ENCODE data around the gene EXOC3L2. TPM values are rescaled to one million over a fixed set of nuclear protein-coding genes. Genes with fewer than 3 reads are reported as not detected.

Gene EXOC3L2
- not detected in 2 replicates for total RNA-seq

GRCh38 chr19:45245334-45245787, at the start of gene EXOC3L2:
EXOC3L2 (minus strand) TSS chr19:45245407; CDS start chr19:45239045, 6,362 bp downstream.
- DNase-seq (ENCODE audit: low read depth), result no peak
- no peaks in the 10 kb centered on the region for H3K27me3 ChIP-seq (ENCODE audit: control insufficient read depth, insufficient read depth, low read length)
- no peaks in the 10 kb centered on the region for H3K36me3 ChIP-seq (ENCODE audit: control insufficient read depth, insufficient read depth, low read length)
- H3K4me3 ChIP-seq (ENCODE audit: low read depth, low read length), result no peak within 1 kb of the TSS
- no peak for FAIRE-seq
- TF ChIP-seq CTCF (IDR thresholded peaks at IDR 0.05; ENCODE audit: insufficient read depth, low read length, severe bottlenecking), result no peak

GRCh38 chr19:45294291-45295029, 49.3 kb upstream of the EXOC3L2 start:
- FAIRE-seq, result no peak
- Histone ChIP-seq H3K27me3 (ENCODE audit: control insufficient read depth, insufficient read depth, low read length) (no peaks in the 10 kb centered on the region), H3K36me3 (ENCODE audit: control insufficient read depth, insufficient read depth, low read length) (peaks cover 14% of the 10 kb centered on the region), H3K4me3 (ENCODE audit: low read depth, low read length) (no peak overlapping the region)
- DNase-seq (ENCODE audit: low read depth), result no peak
- no peak for TF ChIP-seq CTCF (IDR thresholded peaks at IDR 0.05; ENCODE audit: insufficient read depth, low read length, severe bottlenecking)

GRCh38 chr19:45293682-45294081, 48.5 kb upstream of the EXOC3L2 start:
- FAIRE-seq (no peak), DNase-seq (ENCODE audit: low read depth) (peak; percentile 55)
- Histone ChIP-seq H3K36me3 (ENCODE audit: control insufficient read depth, insufficient read depth, low read length) (peaks cover 13% of the 10 kb centered on the region), H3K27me3 (ENCODE audit: control insufficient read depth, insufficient read depth, low read length) (no peaks in the 10 kb centered on the region), H3K4me3 (ENCODE audit: low read depth, low read length) (no peak overlapping the region)
- no peak for TF ChIP-seq CTCF (IDR thresholded peaks at IDR 0.05; ENCODE audit: insufficient read depth, low read length, severe bottlenecking)

- no peak for DNase-seq (ENCODE audit: low read depth)
- FAIRE-seq, result no peak
- no peak for TF ChIP-seq CTCF (IDR thresholded peaks at IDR 0.05; ENCODE audit: insufficient read depth, low read length, severe bottlenecking)
- H3K27me3 ChIP-seq (ENCODE audit: control insufficient read depth, insufficient read depth, low read length), result no peaks in the 10 kb centered on the region
- H3K36me3 ChIP-seq (ENCODE audit: control insufficient read depth, insufficient read depth, low read length), result peaks cover 19% of the 10 kb centered on the region
- H3K4me3 ChIP-seq (ENCODE audit: low read depth, low read length), result no peak overlapping the region
Measured at GRCh38 chr19:45291834-45292233, 46.6 kb upstream of the EXOC3L2 start.

GRCh38 chr19:45290381-45290931, 45.2 kb upstream of the EXOC3L2 start:
- TF ChIP-seq CTCF (IDR thresholded peaks at IDR 0.05; ENCODE audit: insufficient read depth, low read length, severe bottlenecking), result no peak
- no peak for FAIRE-seq
- H3K36me3 ChIP-seq (ENCODE audit: control insufficient read depth, insufficient read depth, low read length), result peaks cover 19% of the 10 kb centered on the region

More at GRCh38 chr19:45290381-45290931, 45.2 kb upstream of the EXOC3L2 start:
- no peak for DNase-seq (ENCODE audit: low read depth)
- Histone ChIP-seq H3K4me3 (ENCODE audit: low read depth, low read length) (no peak overlapping the region), H3K27me3 (ENCODE audit: control insufficient read depth, insufficient read depth, low read length) (no peaks in the 10 kb centered on the region)

All from bronchial epithelial cell (primary cell).